Psoas muscle (tissue), 8 donors: Measurements from ENCODE around the gene UPF1. TPM values are rescaled to one million over a fixed set of nuclear protein-coding genes. Genes with fewer than 3 reads are reported as not detected.

Source experiments
- ATAC-seq, 4 donors: fragments of 200-7000 bp; cut with Tn5 transposase; one replicate each; pipeline ENCODE4 v1.9.1; 2020; ENCODE audit warnings: moderate library complexity in 3 of 4, mild to moderate bottlenecking in 2 of 4
- DNase-seq, 2 donors: peaks; one replicate each; pipeline ENCODE4 v3.0.0-alpha.2; 2020
- H3K27ac ChIP-seq: fragments of 200-600 bp; one replicate; pipeline ENCODE4 v1.8.0; 2022
- H3K27me3 ChIP-seq, 3 donors: fragments of 200-600 bp in 1 of 3; one replicate each; pipeline versions ENCODE4 v1.6.1 to v1.8.0; 2013 to 2022; ENCODE audit warnings: low read length in 2 of 3, mild to moderate bottlenecking in 2 of 3, moderate library complexity in 1 of 3; ENCODE audit not compliant: insufficient read depth in 3 of 3
- H3K36me3 ChIP-seq, 2 donors: fragments of 200-600 bp in 1 of 2; one replicate each; pipeline versions ENCODE4 v1.6.1 to v1.8.0; 2013 to 2022; ENCODE audit warnings: low read depth in 1 of 2, mild to moderate bottlenecking in 1 of 2, moderate library complexity in 1 of 2; ENCODE audit not compliant: insufficient read depth in 1 of 2
- H3K4me1 ChIP-seq: fragments of 200-600 bp; one replicate; pipeline ENCODE4 v1.8.0; 2022
- H3K4me3 ChIP-seq: fragments of 200-600 bp; one replicate; pipeline ENCODE4 v1.8.0; 2022; ENCODE audit warnings: mild to moderate bottlenecking
- H3K9me3 ChIP-seq: fragments of 200-600 bp; one replicate; pipeline ENCODE4 v1.8.0; 2022
- CTCF ChIP-seq: fragments of 200-600 bp; IDR thresholded peaks from one replicate; pipeline ENCODE4 v1.8.0; 2022; ENCODE audit warnings: antibody characterized with exemption
- WGBS, 3 donors: extraction: QIAGEN DNeasy Blood & Tissue Kit; methylation state at CpG; one replicate each; pipeline versions ENCODE4 v1.1.6 to v1.1.7; 2013; 5-methylcytosine and 5-hydroxymethylcytosine counted together
- intact Hi-C, 2 donors: fragments of 100-400 bp; cut with DNase I; formaldehyde crosslinking; loops; one replicate each; pipeline versions ENCODE4 v1.11.0 to v1.14.2; 2022
- polyA plus RNA-seq, 3 donors: library from polyadenylated mRNA; stranded (reverse); fragments of 200-250 nt; gene quantifications; one replicate each; pipeline ENCODE4 v1.2.3, GENCODE V29; 2013
- total RNA-seq, 4 donors: library from RNA; stranded (reverse); fragmentation: NEBNext Ultra II Directional in 2 of 4; extraction: Animal tissue kit (Norgen Biotek cat#: 25700) in 2 of 4; gene quantifications; one replicate each; pipeline versions ENCODE4 v1.2.1 to v1.2.4, GENCODE V29; 2021 to 2023
- donor health status: healthy with polysubstance abuse.
- donor health status: DM: no; HTN: no; CAD: no; lungs with moderate emphysema.
- donor health status: Bipolar disorder and iron deficiency.
- donor health status: healthy.
- donor health status: DM: yes; HTN: yes; CAD: no.
- donor health status: DM: no; HTN: no; CAD: no.
- donor health status: DM: no; HTN: no; CAD: no.
- donor health status: DM: yes; HTN: yes; CAD: no.

UPF1 gene
- total and polyA plus RNA-seq, 7 donors = 15.6 to 45.0 (median 34.6) TPM

- TF ChIP-seq CTCF = no peak
- no peak for ATAC-seq
- WGBS, 3 donors = 4% methylated on average over 61 of the region's 61 CpGs
- intact Hi-C loops = no loop called here
- peaks cover 10% of the 10 kb centered on the region for H3K4me1 ChIP-seq
- no peak for DNase-seq
- H3K9me3 ChIP-seq = no peaks in the 10 kb centered on the region
- H3K4me3 ChIP-seq = peak within 1 kb of the TSS; percentile 49
- H3K27me3 ChIP-seq = peaks cover 0 to 94% (median 50%) of the 10 kb centered on the region in 3 donors
- H3K36me3 ChIP-seq = no peaks in the 10 kb centered on the region
- H3K27ac ChIP-seq = no peak within 1 kb of the TSS
Measured at GRCh38 chr19:18790566-18791314, 41.0 kb upstream of the UPF1 start, which contains the start of gene COMP. TSS of gene COMP (minus strand) at chr19:18791305. CDS start at chr19:18791269, 36 bp downstream.

GRCh38 chr19:18791315-18791678 is 40.5 kb upstream of the UPF1 start:
- WGBS, 3 donors = 21 to 27% (median 25%) methylated on average over 19 to 21 of the region's 21 CpGs
- Histone ChIP-seq H3K36me3 (no peaks in the 10 kb centered on the region), H3K27ac (no peak overlapping the region), H3K9me3 (no peaks in the 10 kb centered on the region), H3K4me1 (peaks cover 10% of the 10 kb centered on the region), H3K27me3 (peaks cover 0 to 94% (median 48%) of the 10 kb centered on the region in 3 donors), H3K4me3 (no peak overlapping the region)
- no peak for TF ChIP-seq CTCF
- no peak for ATAC-seq
- no peak for DNase-seq
- intact Hi-C loops = no loop called here

DNA sequence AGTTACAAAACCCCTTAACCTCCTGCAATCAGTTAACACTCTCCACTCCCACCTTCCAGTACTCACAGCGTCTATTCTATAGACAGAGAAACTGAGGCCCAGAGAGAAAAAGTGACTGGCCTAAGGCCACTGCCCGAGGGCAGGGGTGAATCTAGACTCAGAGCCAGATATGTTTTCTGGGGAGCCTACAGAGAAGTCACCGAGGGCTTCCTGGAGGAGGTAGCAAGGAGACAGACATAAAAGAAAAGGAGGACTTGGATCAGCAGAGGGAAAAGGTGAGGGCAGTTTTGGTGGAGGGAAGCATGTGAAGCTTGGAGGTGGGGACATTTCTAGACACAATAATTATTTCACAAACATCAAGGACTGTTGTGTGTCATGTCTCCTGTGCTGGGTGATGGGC is 39.1 kb upstream of the UPF1 start:
- Histone ChIP-seq H3K4me1 (peaks cover 10% of the 10 kb centered on the region), H3K9me3 (no peaks in the 10 kb centered on the region), H3K27ac (no peak overlapping the region), H3K36me3 (no peaks in the 10 kb centered on the region), H3K4me3 (no peak overlapping the region), H3K27me3 (peaks cover 0 to 91% (median 39%) of the 10 kb centered on the region in 3 donors)
- intact Hi-C loops = no loop called here
- WGBS, 3 donors = 74 to 87% (median 83%) methylated on average over 3 of the region's 3 CpGs
- no peak for TF ChIP-seq CTCF
- no peak for DNase-seq
- no peak for ATAC-seq

DNA sequence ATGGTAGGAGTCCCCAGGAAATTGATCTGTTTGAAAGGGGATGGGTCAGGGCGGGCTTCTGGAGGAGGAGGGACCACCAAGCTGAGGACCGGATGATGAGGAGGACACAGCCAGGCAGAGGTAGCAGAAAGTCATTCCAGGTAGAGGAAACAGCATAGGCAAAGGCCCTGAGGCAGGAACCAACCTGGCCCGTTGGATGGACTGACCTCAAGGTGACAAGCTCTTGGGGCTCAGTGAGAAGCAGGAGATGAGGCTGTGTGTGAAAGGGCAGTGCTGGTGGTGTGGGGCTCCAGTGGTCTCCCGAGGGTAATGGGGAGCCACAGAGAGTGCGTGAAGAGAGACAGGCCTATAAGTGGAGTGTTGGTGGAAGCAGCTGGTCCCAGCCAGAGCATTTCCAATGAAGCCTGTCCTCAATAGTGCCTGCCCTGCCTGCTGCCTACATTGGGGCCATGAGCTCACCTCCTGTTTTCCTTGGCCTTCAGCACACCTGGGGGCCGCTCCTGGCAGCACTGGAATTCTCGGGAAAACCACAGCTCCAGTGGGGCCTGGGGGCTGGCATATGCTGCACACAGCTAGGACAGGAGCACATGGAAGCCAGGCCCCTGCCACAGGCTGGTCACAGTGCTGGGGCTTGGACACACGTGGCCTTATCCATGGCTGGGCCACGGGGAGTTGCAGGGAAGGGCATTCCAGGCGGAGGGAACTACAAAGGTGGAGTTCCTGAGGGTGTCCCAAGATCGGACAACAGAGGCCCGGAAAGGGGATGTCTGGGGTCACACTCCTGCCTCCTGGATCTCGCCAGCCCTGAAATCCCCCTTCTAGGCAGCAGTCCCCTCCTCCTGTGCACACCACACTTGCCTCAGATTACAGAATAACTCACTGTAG is 38.4 kb upstream of the UPF1 start:
- no peaks in the 10 kb centered on the region for H3K9me3 ChIP-seq
- no peak for DNase-seq
- TF ChIP-seq CTCF = no peak
- intact Hi-C loops = no loop called here
- peaks cover 10% of the 10 kb centered on the region for H3K4me1 ChIP-seq
- H3K27me3 ChIP-seq = peaks cover 0 to 91% (median 36%) of the 10 kb centered on the region in 3 donors
- WGBS, 3 donors = 73 to 86% (median 74%) methylated on average over 13 of the region's 13 CpGs
- H3K27ac ChIP-seq = no peak overlapping the region
- no peak overlapping the region for H3K4me3 ChIP-seq
- no peak for ATAC-seq
- no peaks in the 10 kb centered on the region for H3K36me3 ChIP-seq
